ENCODE data around the gene FILIP1L.

The FILIP1L gene

GRCh38 chr3:100003609-100004503 lies 110.4 kb downstream of the FILIP1L start:
- TF ChIP-seq, protein P1, sequence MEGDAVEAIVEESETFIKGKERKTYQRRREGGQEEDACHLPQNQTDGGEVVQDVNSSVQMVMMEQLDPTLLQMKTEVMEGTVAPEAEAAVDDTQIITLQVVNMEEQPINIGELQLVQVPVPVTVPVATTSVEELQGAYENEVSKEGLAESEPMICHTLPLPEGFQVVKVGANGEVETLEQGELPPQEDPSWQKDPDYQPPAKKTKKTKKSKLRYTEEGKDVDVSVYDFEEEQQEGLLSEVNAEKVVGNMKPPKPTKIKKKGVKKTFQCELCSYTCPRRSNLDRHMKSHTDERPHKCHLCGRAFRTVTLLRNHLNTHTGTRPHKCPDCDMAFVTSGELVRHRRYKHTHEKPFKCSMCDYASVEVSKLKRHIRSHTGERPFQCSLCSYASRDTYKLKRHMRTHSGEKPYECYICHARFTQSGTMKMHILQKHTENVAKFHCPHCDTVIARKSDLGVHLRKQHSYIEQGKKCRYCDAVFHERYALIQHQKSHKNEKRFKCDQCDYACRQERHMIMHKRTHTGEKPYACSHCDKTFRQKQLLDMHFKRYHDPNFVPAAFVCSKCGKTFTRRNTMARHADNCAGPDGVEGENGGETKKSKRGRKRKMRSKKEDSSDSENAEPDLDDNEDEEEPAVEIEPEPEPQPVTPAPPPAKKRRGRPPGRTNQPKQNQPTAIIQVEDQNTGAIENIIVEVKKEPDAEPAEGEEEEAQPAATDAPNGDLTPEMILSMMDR (IDR thresholded peaks at IDR 0.05), result no peak

- TF ChIP-seq, protein P1 (IDR thresholded peaks at IDR 0.05), result no peak
These were observed 111.5 kb downstream of the FILIP1L start for GRCh38 chr3:100002599-100003350.

GRCh38 chr3:100001526-100002270 lies 112.6 kb downstream of the FILIP1L start:
- TF ChIP-seq, protein P1 (IDR thresholded peaks at IDR 0.05), result no peak

- TF ChIP-seq, protein P1 (IDR thresholded peaks at IDR 0.05), result no peak
These were observed 113.2 kb downstream of the FILIP1L start for GRCh38 chr3:100001083-100001482.

DNA sequence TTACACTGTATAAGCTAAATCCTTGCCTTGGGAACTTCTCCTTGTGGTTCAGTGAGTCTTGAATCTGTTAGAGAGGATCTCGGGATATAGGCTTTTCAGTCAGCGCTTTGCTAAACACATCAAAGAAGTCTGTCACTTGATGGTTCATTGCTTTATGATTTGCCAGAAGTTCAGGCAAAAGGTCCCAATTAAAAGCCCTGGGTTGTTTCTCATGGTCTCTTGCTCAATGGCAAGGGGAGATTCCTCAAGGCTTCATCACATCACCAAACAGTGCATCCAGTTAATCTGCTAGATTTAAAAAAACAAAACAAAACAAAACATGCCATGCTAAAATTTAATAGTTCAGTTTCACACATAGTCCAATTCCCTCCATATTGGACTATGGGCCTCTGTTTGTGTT lies 114.8 kb downstream of the FILIP1L start:
- TF ChIP-seq, protein P1 (IDR thresholded peaks at IDR 0.05), result no peak

- TF ChIP-seq, protein P1 (IDR thresholded peaks at IDR 0.05), result no peak
These were observed 117.0 kb downstream of the FILIP1L start for GRCh38 chr3:99997293-99997692.

DNA sequence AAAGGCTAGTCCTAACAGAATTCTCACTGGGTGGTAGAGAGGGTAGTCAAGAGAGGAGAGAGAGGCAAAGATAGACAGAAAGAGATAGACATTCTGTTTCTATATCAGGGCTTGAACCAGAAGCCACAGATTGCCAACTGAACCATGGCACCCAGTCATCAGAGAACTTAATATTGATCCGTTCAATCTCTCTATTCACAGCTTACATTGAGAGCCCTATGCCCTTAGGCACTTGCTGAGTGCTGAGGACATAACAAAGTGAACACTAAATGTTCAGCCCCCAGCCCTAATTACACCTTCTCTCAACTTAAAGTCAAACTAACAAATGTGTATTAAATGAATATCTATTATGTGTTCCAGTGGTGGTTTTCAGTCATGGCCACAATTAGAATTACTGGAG lies 124.1 kb downstream of the FILIP1L start:
- TF ChIP-seq, protein P1 (IDR thresholded peaks at IDR 0.05), result no peak
